K562 (cell line): ENCODE results near the gene TAF9B. TPM values are rescaled to one million over a fixed set of nuclear protein-coding genes. Genes with fewer than 3 reads are reported as not detected.
A peak's percentile ranks its signal among the peaks of the same experiment; 100 is the strongest.

Experiments
- ASH1L ChIP-seq: fragments of 450-650 bp; IDR thresholded peaks from 2 replicates; pipeline ENCODE4 v1.6.1; 2018; ENCODE audit warnings: borderline replicate concordance, mild to moderate bottlenecking, low read depth; ENCODE audit not compliant: partially characterized antibody
- CREB3L1 ChIP-seq: fragments of 450-650 bp; IDR thresholded peaks from 2 replicates; pipeline ENCODE4 v1.6.1; 2014; ENCODE audit warnings: low read depth, mild to moderate bottlenecking, moderate library complexity, borderline replicate concordance
- CREBBP ChIP-seq: IDR thresholded peaks from one replicate; pipeline ENCODE4 v1.6.1; 2012; ENCODE audit warnings: low read depth, mild to moderate bottlenecking, control low read depth, inconsistent platforms, low read length
- CXXC5 ChIP-seq: fragments of 250-450 bp; sonication (Bioruptor Pico); IDR thresholded peaks from 2 replicates; pipeline ENCODE4 v1.8.0; 2022; ENCODE audit warnings: inconsistent platforms, mild to moderate bottlenecking, moderate library complexity
- FOS ChIP-seq: IDR thresholded peaks from 3 replicates; pipeline ENCODE4 v1.6.1; 2011; ENCODE audit not compliant: insufficient read length; ENCODE audit errors: extremely low read depth
- GABPB1 ChIP-seq: sonication (generic); formaldehyde crosslinking; IDR thresholded peaks from 2 replicates; pipeline ENCODE4 v1.8.0; 2022; ENCODE audit warnings: mild to moderate bottlenecking, missing genetic modification reagents
- GTF2A2 ChIP-seq: IDR thresholded peaks from 2 replicates; pipeline ENCODE4 v1.6.1; 2016; ENCODE audit warnings: mild to moderate bottlenecking, missing genetic modification characterization, missing compliant biosample characterization
- JUNB ChIP-seq: fragments of 450-650 bp; formaldehyde crosslinking; conservative IDR thresholded peaks from 2 replicates; pipeline ENCODE4 v1.4.0; 2020; ENCODE audit warnings: mild to moderate bottlenecking
- POLR2B ChIP-seq: fragments of 450-650 bp; IDR thresholded peaks from 2 replicates; pipeline ENCODE4 v1.6.1; 2018; ENCODE audit warnings: low read depth; ENCODE audit not compliant: partially characterized antibody
- SIN3A ChIP-seq, 2 experiments: fragments of 150-350 bp in 1 of 2; IDR thresholded peaks; 2 replicates each; pipeline ENCODE4 v1.6.1; 2011 to 2016; ENCODE audit warnings: borderline replicate concordance in 2 of 2, low read depth in 2 of 2, low read length in 2 of 2, mild to moderate bottlenecking in 2 of 2, moderate library complexity in 2 of 2; ENCODE audit not compliant: control insufficient read depth in 1 of 2
- SP1 ChIP-seq: sonication (generic); formaldehyde crosslinking; IDR thresholded peaks from 2 replicates; pipeline ENCODE4 v1.8.1; 2022; ENCODE audit warnings: mild to moderate bottlenecking, missing genetic modification reagents
- SUPT5H ChIP-seq: fragments of 450-650 bp; IDR thresholded peaks from 2 replicates; pipeline ENCODE4 v1.6.1; 2016
- TBP ChIP-seq: optimal IDR thresholded peaks from 2 replicates; pipeline ENCODE3; 2011; ENCODE audit warnings: low read depth, low read length, improper control_type of control experiment
- TCF3 ChIP-seq: sonication (generic); formaldehyde crosslinking; IDR thresholded peaks from 2 replicates; pipeline ENCODE4 v1.4.0; 2020; ENCODE audit warnings: mild to moderate bottlenecking, missing genetic modification reagents
- TCF7L2 ChIP-seq: fragments of 150-350 bp; IDR thresholded peaks from 2 replicates; pipeline ENCODE4 v1.6.1; 2016; ENCODE audit warnings: low read depth, mild to moderate bottlenecking, low read length, moderate library complexity
- ZNF143 ChIP-seq: sonication (generic); formaldehyde crosslinking; IDR thresholded peaks from 2 replicates; pipeline ENCODE4 v1.9.0; 2022; ENCODE audit warnings: mild to moderate bottlenecking, missing genetic modification reagents
- polyA plus RNA-seq, 8 experiments: library from polyadenylated mRNA; depleted of rRNA in 4 of 8; stranded (reverse) in 5 of 8; unstranded in 3 of 8; fragments of >200 nt; fragmentation: Nextera tagmentation in 2 of 8; fragmentation: Illumina TruSeq in 1 of 8; extraction: Ambion mirVana in 2 of 8; extraction: Trizol in 1 of 8; gene quantifications; 2 replicates each; pipeline versions ENCODE4 v1.2.1 to v1.2.3, GENCODE V29; 2011 to 2014; ENCODE audit warnings: inconsistent platforms in 1 of 8, missing spikeins in 1 of 8
- total RNA-seq, 7 experiments: library from RNA; depleted of rRNA in 6 of 7; stranded (reverse); fragments of >200 nt in 6 of 7; fragmentation: Illumina TruSeq in 2 of 7; extraction: Trizol in 2 of 7; gene quantifications; 2 replicates each; pipeline versions ENCODE4 v1.2.1 to v1.2.3, GENCODE V29; 2011 to 2021; ENCODE audit warnings: low replicate concordance in 1 of 7
- TF ChIP-seq, protein P1 (sequence below): fragments of 450-650 bp; IDR thresholded peaks from 2 replicates; pipeline ENCODE4 v1.6.1; 2016; ENCODE audit warnings: low read depth

Gene TAF9B
- total and polyA plus RNA-seq, 9 of the 15 experiments (the other 6 are each of a cell fraction or from before 2014, with no cell fraction given) = 10.9 to 42.1 (median 20.8) TPM

- TF ChIP-seq, protein P1, sequence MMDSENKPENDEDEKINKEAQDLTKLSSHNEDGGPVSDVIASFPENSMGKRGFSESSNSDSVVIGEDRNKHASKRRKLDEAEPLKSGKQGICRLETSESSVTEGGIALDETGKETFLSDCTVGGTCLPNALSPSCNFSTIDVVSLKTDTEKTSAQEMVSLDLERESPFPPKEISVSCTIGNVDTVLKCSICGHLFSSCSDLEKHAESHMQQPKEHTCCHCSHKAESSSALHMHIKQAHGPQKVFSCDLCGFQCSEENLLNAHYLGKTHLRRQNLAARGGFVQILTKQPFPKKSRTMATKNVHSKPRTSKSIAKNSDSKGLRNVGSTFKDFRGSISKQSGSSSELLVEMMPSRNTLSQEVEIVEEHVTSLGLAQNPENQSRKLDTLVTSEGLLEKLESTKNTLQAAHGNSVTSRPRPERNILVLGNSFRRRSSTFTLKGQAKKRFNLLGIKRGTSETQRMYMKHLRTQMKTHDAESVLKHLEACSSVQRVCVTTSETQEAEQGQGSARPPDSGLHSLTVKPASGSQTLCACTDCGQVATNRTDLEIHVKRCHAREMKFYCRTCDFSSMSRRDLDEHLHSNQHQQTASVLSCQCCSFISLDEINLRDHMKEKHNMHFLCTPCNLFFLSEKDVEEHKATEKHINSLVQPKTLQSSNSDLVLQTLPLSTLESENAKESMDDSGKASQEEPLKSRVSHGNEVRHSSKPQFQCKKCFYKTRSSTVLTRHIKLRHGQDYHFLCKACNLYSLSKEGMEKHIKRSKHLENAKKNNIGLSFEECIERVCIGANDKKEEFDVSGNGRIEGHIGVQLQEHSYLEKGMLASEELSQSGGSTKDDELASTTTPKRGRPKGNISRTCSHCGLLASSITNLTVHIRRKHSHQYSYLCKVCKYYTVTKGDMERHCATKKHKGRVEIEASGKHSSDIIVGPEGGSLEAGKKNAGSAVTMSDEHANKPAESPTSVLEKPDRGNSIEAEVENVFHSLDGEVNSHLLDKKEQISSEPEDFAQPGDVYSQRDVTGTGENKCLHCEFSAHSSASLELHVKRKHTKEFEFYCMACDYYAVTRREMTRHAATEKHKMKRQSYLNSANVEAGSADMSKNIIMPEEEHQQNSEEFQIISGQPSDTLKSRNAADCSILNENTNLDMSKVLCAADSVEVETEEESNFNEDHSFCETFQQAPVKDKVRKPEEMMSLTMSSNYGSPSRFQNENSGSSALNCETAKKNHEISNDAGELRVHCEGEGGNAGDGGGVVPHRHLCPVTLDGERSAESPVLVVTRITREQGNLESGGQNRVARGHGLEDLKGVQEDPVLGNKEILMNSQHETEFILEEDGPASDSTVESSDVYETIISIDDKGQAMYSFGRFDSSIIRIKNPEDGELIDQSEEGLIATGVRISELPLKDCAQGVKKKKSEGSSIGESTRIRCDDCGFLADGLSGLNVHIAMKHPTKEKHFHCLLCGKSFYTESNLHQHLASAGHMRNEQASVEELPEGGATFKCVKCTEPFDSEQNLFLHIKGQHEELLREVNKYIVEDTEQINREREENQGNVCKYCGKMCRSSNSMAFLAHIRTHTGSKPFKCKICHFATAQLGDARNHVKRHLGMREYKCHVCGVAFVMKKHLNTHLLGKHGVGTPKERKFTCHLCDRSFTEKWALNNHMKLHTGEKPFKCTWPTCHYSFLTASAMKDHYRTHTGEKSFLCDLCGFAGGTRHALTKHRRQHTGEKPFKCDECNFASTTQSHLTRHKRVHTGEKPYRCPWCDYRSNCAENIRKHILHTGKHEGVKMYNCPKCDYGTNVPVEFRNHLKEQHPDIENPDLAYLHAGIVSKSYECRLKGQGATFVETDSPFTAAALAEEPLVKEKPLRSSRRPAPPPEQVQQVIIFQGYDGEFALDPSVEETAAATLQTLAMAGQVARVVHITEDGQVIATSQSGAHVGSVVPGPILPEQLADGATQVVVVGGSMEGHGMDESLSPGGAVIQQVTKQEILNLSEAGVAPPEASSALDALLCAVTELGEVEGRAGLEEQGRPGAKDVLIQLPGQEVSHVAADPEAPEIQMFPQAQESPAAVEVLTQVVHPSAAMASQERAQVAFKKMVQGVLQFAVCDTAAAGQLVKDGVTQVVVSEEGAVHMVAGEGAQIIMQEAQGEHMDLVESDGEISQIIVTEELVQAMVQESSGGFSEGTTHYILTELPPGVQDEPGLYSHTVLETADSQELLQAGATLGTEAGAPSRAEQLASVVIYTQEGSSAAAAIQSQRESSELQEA = peak; percentile 47; the same call in 1 of the 2 replicates
- TF ChIP-seq SP1 (CRISPR knock-in tag) (peak; percentile 80), FOS (peak; percentile 82), POLR2B (peak; percentile 75), GABPB1 (CRISPR knock-in tag) (peak; percentile 91), SUPT5H (peak; percentile 85), TCF3 (CRISPR knock-in tag) (no peak), ASH1L (peak; percentile 74), CREB3L1 (0 out of 2 replicates have a peak, but pooled peaks have one; percentile 46), SIN3A (IDR thresholded peaks at IDR 0.05; ENCODE audit: borderline replicate concordance in 2 of 2, control insufficient read depth in 1 of 2, low read depth in 2 of 2, low read length in 2 of 2) (peak in 1 of 2 experiments; percentile 16; a peak in 1 of 4 replicates), ZNF143 (CRISPR knock-in tag) (no peak), TBP (peak; percentile 92), CXXC5 (CRISPR knock-in tag) (peak; percentile 94), CREBBP (no peak), GTF2A2 (no peak), TCF7L2 (no peak), JUNB (CRISPR knock-in tag) (no peak)
These were observed 35.6 kb downstream of the TAF9B start, which contains the start of gene PGK1 (continued) for GRCh38 chrX:78103623-78104446.
